ENCODE measurements around the gene PRKCH.

DNA sequence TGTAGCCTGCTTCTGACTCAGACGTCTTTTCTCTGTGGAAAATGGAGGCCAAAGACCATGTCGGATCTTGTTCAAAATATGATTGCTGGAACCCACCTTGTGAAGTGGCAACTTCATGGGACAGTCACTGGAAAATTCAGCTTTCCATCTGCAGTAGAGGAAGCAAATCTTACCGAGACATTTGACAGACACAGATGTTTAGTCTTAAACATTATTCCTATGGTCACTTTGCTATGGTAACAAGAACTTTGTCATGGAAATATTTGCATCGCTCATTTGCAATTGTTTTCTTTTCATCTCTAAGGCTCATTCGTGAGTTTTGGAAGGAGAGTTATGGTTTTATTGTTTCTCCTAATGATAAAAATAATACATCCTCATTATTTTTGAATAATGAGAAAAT, 275.6 kb downstream of the PRKCH start:
- TF ChIP-seq POLR2A (IDR thresholded peaks at IDR 0.05; ENCODE audit: low read depth, low read length) = no peak
- TF ChIP-seq TAF1 (IDR thresholded peaks at IDR 0.05; ENCODE audit: low read depth, low read length) = no peak
- TF ChIP-seq POLR2AphosphoS5 (IDR thresholded peaks at IDR 0.05; ENCODE audit: low read depth, low read length) = no peak
- no peak for TF ChIP-seq SPI1 (IDR thresholded peaks at IDR 0.05; ENCODE audit: low read depth, low read length)
- no peak for TF ChIP-seq POU2F2 (IDR thresholded peaks at IDR 0.05; ENCODE audit: low read depth, low read length)
- TF ChIP-seq PAX5 (IDR thresholded peaks at IDR 0.05; ENCODE audit: insufficient read depth, low read length, severe bottlenecking) = no peak
